Transverse colon (tissue), 4 donors: ENCODE results near the gene TPP1. TPM values are rescaled to one million over a fixed set of nuclear protein-coding genes. Genes with fewer than 3 reads are reported as not detected.

Experiments
- DNase-seq: peaks from one replicate; pipeline ENCODE4 v3.0.0-alpha.2; 2019
- H3K27ac ChIP-seq, 4 donors: fragments of 200-600 bp; sonication (generic); 2 replicates each; pipeline ENCODE4 v1.5.1; 2016 to 2018; ENCODE audit warnings: inconsistent platforms in 4 of 4
- H3K27me3 ChIP-seq: fragments of 200-600 bp; sonication (generic); 2 replicates; pipeline ENCODE4 v1.5.1; 2017; ENCODE audit warnings: inconsistent platforms
- H3K36me3 ChIP-seq, 4 donors: fragments of 200-600 bp; sonication (generic); 2 replicates each; pipeline ENCODE4 v1.5.1; 2017 to 2019; ENCODE audit warnings: inconsistent platforms in 4 of 4
- H3K4me1 ChIP-seq, 4 donors: fragments of 200-600 bp; sonication (generic); 2 replicates each; pipeline ENCODE4 v1.5.1; 2017 to 2020; ENCODE audit warnings: inconsistent platforms in 4 of 4
- H3K4me3 ChIP-seq, 4 donors: fragments of 200-600 bp; sonication (generic); 1 replicate in 1 of 4; 2 replicates in 3 of 4; pipeline versions ENCODE4 v1.5.1 to v1.6.1; 2017 to 2019; ENCODE audit warnings: inconsistent platforms in 4 of 4
- H3K9me3 ChIP-seq, 2 donors: fragments of 200-600 bp; sonication (generic); 2 replicates each; pipeline ENCODE4 v1.5.1; 2017 to 2019; ENCODE audit warnings: inconsistent platforms in 2 of 2
- CTCF ChIP-seq, 5 experiments: fragments of 200-600 bp in 3 of 5; fragments of 450-650 bp in 2 of 5; sonication (generic) in 3 of 5; IDR thresholded peaks; 1 replicate in 2 of 5; 2 replicates in 3 of 5; pipeline ENCODE4 v1.5.1; 2016 to 2017; ENCODE audit warnings: antibody characterized with exemption in 5 of 5, inconsistent platforms in 3 of 5, mild to moderate bottlenecking in 2 of 5, moderate library complexity in 1 of 5
- EP300 ChIP-seq: sonication (generic); formaldehyde crosslinking; IDR thresholded peaks from one replicate; pipeline ENCODE4 v1.6.1; 2017; ENCODE audit warnings: antibody characterized with exemption, low read depth
- POLR2A ChIP-seq: fragments of 450-650 bp; IDR thresholded peaks from one replicate; pipeline ENCODE4 v1.6.1; 2016; ENCODE audit warnings: antibody characterized with exemption, mild to moderate bottlenecking, moderate library complexity
- POLR2AphosphoS5 ChIP-seq, 3 donors: sonication (generic); formaldehyde crosslinking; IDR thresholded peaks; one replicate each; pipeline ENCODE4 v1.6.1; 2016; ENCODE audit warnings: antibody characterized with exemption in 3 of 3
- WGBS, 2 donors: methylation state at CpG; one replicate each; pipeline ENCODE4 v1.1.5; 2018; ENCODE audit warnings: low coverage in 1 of 2; 5-methylcytosine and 5-hydroxymethylcytosine counted together
- in situ Hi-C, 4 donors: fragments of 200-750 bp; cut with MboI; loops; one replicate each; pipeline versions ENCODE4 v1.15.0 to v1.15.1; 2017; ENCODE audit warnings: low sequenced_read_pairs in 3 of 4, low pct_ligation_motif_present in 1 of 4, low pct_unique_long_range_greater_than_20kb in 1 of 4
- intact Hi-C: fragments of 100-400 bp; cut with DNase I; formaldehyde crosslinking; loops from one replicate; pipeline ENCODE4 v1.15.1; 2023; ENCODE audit warnings: low total_unique reads
- total RNA-seq, 4 donors: library from RNA; depleted of rRNA; stranded (reverse); fragments of >200 nt; gene quantifications; one replicate each; pipeline ENCODE4 v1.1.0, GENCODE V29; 2016

TPP1 gene
- total RNA-seq, 4 donors from 2014 or later, result 64.0 to 114 (median 74.0) TPM

- H3K36me3 ChIP-seq, result no peaks in the 10 kb centered on the region
These were observed 7.9 kb upstream of the TPP1 start for GRCh38 chr11:6626971-6627761.

GRCh38 chr11:6625832-6626420 is 6.7 kb upstream of the TPP1 start:
- intact Hi-C loops, result no loop called here
- WGBS, 2 donors, result 97 to 100% methylated on average over 3 to 11 of the region's 17 CpGs
- no peaks in the 10 kb centered on the region for H3K9me3 ChIP-seq
- no peak for DNase-seq
- no peaks in the 10 kb centered on the region for H3K4me1 ChIP-seq
- H3K36me3 ChIP-seq, result no peaks in the 10 kb centered on the region
- in situ Hi-C loops, result no loop called here
- H3K27me3 ChIP-seq, result no peaks in the 10 kb centered on the region
- TF ChIP-seq POLR2AphosphoS5 (IDR thresholded peaks at IDR 0.05) (no peak), CTCF (IDR thresholded peaks at IDR 0.05) (no peak), EP300 (no peak), POLR2A (no peak)
- no peak overlapping the region for H3K4me3 ChIP-seq
- H3K27ac ChIP-seq, result no peak overlapping the region

More at GRCh38 chr11:6626971-6627761, 7.9 kb upstream of the TPP1 start:
- 53 to 78% methylated on average over 3 to 19 of the region's 19 CpGs for WGBS, 2 donors
- no peaks in the 10 kb centered on the region for H3K4me1 ChIP-seq
- intact Hi-C loops (no loop called here), in situ Hi-C loops (no loop called here)
- no peak for DNase-seq
- TF ChIP-seq POLR2AphosphoS5 (IDR thresholded peaks at IDR 0.05) (no peak), EP300 (no peak)
- no peaks in the 10 kb centered on the region for H3K9me3 ChIP-seq
- no peak overlapping the region for H3K27ac ChIP-seq
- H3K27me3 ChIP-seq, result no peaks in the 10 kb centered on the region
- no peak overlapping the region for H3K4me3 ChIP-seq

- Histone ChIP-seq H3K4me3 (no peak overlapping the region), H3K27ac (no peak overlapping the region), H3K36me3 (no peaks in the 10 kb centered on the region), H3K27me3 (no peaks in the 10 kb centered on the region), H3K9me3 (no peaks in the 10 kb centered on the region), H3K4me1 (no peaks in the 10 kb centered on the region)
- intact Hi-C loops (no loop called here), in situ Hi-C loops (no loop called here)
- TF ChIP-seq POLR2A (no peak), CTCF (IDR thresholded peaks at IDR 0.05) (no peak), POLR2AphosphoS5 (IDR thresholded peaks at IDR 0.05) (no peak), EP300 (no peak)
- WGBS, 2 donors, result 81 to 87% methylated on average over 6 to 11 of the region's 12 CpGs
- no peak for DNase-seq
These were observed 6.1 kb upstream of the TPP1 start for GRCh38 chr11:6625156-6625831.

GRCh38 chr11:6623391-6624363 is 4.5 kb upstream of the TPP1 start:
- Histone ChIP-seq H3K27ac (no peak overlapping the region), H3K4me3 (no peak overlapping the region), H3K36me3 (no peaks in the 10 kb centered on the region), H3K4me1 (peaks cover 0 to 6% (median 3%) of the 10 kb centered on the region in 4 donors), H3K27me3 (no peaks in the 10 kb centered on the region), H3K9me3 (no peaks in the 10 kb centered on the region)
- in situ Hi-C loops, result no loop called here
- intact Hi-C loops, result no loop called here
- no peak for TF ChIP-seq CTCF (IDR thresholded peaks at IDR 0.05)
- TF ChIP-seq POLR2AphosphoS5 (IDR thresholded peaks at IDR 0.05), result no peak
- no peak for TF ChIP-seq POLR2A
- no peak for TF ChIP-seq EP300
- 85% methylated on average over 28 of the region's 31 CpGs; no CpG with 5 or more reads in 1 of the 2 donors for WGBS, 2 donors
- DNase-seq, result no peak
